HepG2 (cell line): ENCODE data around the gene MINDY1. TPM values are rescaled to one million over a fixed set of nuclear protein-coding genes. Genes with fewer than 3 reads are reported as not detected.

Source experiments
- polyA plus RNA-seq, 8 experiments: library from polyadenylated mRNA; depleted of rRNA in 3 of 8; stranded (reverse) in 7 of 8; unstranded in 1 of 8; fragments of >200 nt; fragmentation: Illumina TruSeq in 4 of 8; extraction: Trizol in 4 of 8; gene quantifications; 2 replicates each; pipeline versions ENCODE4 v1.2.1 to v1.2.3, GENCODE V29; 2011 to 2016; ENCODE audit warnings: low read depth in 4 of 8, missing spikeins in 1 of 8, mixed read lengths in 1 of 8; ENCODE audit not compliant: insufficient read depth in 1 of 8
- small RNA-seq, 3 experiments: library from RNA; depleted of rRNA; stranded (forward); fragments of <200 nt; gene quantifications; one replicate each; pipeline ENCODE3, GENCODE V24; 2012; ENCODE audit warnings: low read depth in 2 of 3, low replicate concordance in 1 of 3; ENCODE audit not compliant: insufficient read length in 3 of 3, insufficient read depth in 2 of 3
- total RNA-seq, 5 experiments: library from RNA; depleted of rRNA; stranded (reverse); fragments of >200 nt; fragmentation: Illumina TruSeq; extraction: Trizol; gene quantifications; 2 replicates each; pipeline ENCODE4 v1.2.3, GENCODE V29; 2016; ENCODE audit warnings: low read depth in 1 of 5

The MINDY1 gene
- total and polyA plus RNA-seq, 2 of the 13 experiments (the other 11 are each of a cell fraction or from before 2014, with no cell fraction given), result 11.1 to 15.0 TPM

Small RNA genes lying within 50 kb of the gene (small RNA-seq; reads per million reads assigned to genes)
- 0 to 0.33 (median 0) reads per million in 3 experiments for gene RNU6-884P

Other genes starting within 250 kb of the MINDY1 start
- gene CTSS, start 241.1 kb downstream of the MINDY1 start, total RNA-seq (2016; rRNA removed; fragmentation: Illumina TruSeq; extraction: Trizol), result 1.0 and 1.3 TPM in 2 replicates
- gene CTSS, start 241.1 kb downstream of the MINDY1 start, polyA plus RNA-seq (2011; rRNA removed), result 0.33 and 0.59 TPM in 2 replicates
- 0.62 and 1.4 TPM in 2 replicates for gene CTSK, start 198.6 kb downstream of the MINDY1 start, total RNA-seq (2016; rRNA removed; fragmentation: Illumina TruSeq; extraction: Trizol)
- gene CTSK, start 198.6 kb downstream of the MINDY1 start, polyA plus RNA-seq (2011; rRNA removed), result 6.2 and 6.3 TPM in 2 replicates
- gene ARNT, start 130.3 kb downstream of the MINDY1 start, total RNA-seq (2016; rRNA removed; fragmentation: Illumina TruSeq; extraction: Trizol), result 17.6 and 17.8 TPM in 2 replicates
- gene ARNT, start 130.3 kb downstream of the MINDY1 start, polyA plus RNA-seq (2011; rRNA removed), result 24.1 and 25.9 TPM in 2 replicates
- not detected in 2 replicates for gene CTXND2, start 119.8 kb downstream of the MINDY1 start, total RNA-seq (2016; rRNA removed; fragmentation: Illumina TruSeq; extraction: Trizol)
- not detected in 2 replicates for gene CTXND2, start 119.8 kb downstream of the MINDY1 start, polyA plus RNA-seq (2011; rRNA removed)
- gene SETDB1, start 80.5 kb downstream of the MINDY1 start, total RNA-seq (2016; rRNA removed; fragmentation: Illumina TruSeq; extraction: Trizol), result 31.0 and 34.6 TPM in 2 replicates
- 30.1 and 33.1 TPM in 2 replicates for gene SETDB1, start 80.5 kb downstream of the MINDY1 start, polyA plus RNA-seq (2011; rRNA removed)
- 188 and 298 TPM in 2 replicates for gene CERS2, start 32.1 kb downstream of the MINDY1 start, total RNA-seq (2016; rRNA removed; fragmentation: Illumina TruSeq; extraction: Trizol)
- gene CERS2, start 32.1 kb downstream of the MINDY1 start, polyA plus RNA-seq (2011; rRNA removed), result 269 and 315 TPM in 2 replicates
- 23.9 and 29.9 TPM in 2 replicates for gene ANXA9, start 24.6 kb downstream of the MINDY1 start, total RNA-seq (2016; rRNA removed; fragmentation: Illumina TruSeq; extraction: Trizol)
- gene ANXA9, start 24.6 kb downstream of the MINDY1 start, polyA plus RNA-seq (2011; rRNA removed), result 13.3 and 14.3 TPM in 2 replicates
- 19.0 and 26.2 TPM in 2 replicates for gene PRUNE1, start 1.5 kb upstream of the MINDY1 start, total RNA-seq (2016; rRNA removed; fragmentation: Illumina TruSeq; extraction: Trizol)
- gene PRUNE1, start 1.5 kb upstream of the MINDY1 start, polyA plus RNA-seq (2011; rRNA removed), result 24.4 and 31.9 TPM in 2 replicates
- 0.20 and 0.40 TPM in 2 replicates for gene BNIPL, start 29.7 kb upstream of the MINDY1 start, total RNA-seq (2016; rRNA removed; fragmentation: Illumina TruSeq; extraction: Trizol)
- 0.84 and 1.1 TPM in 2 replicates for gene BNIPL, start 29.7 kb upstream of the MINDY1 start, polyA plus RNA-seq (2011; rRNA removed)
- 0.74 and 1.5 TPM in 2 replicates for gene C1orf56, start 40.8 kb upstream of the MINDY1 start, total RNA-seq (2016; rRNA removed; fragmentation: Illumina TruSeq; extraction: Trizol)
- 3.2 TPM in 2 replicates for gene C1orf56, start 40.8 kb upstream of the MINDY1 start, polyA plus RNA-seq (2011; rRNA removed)
- gene CDC42SE1, start 52.7 kb upstream of the MINDY1 start, total RNA-seq (2016; rRNA removed; fragmentation: Illumina TruSeq; extraction: Trizol), result 17.6 and 18.8 TPM in 2 replicates
- gene CDC42SE1, start 52.7 kb upstream of the MINDY1 start, polyA plus RNA-seq (2011; rRNA removed), result 17.9 and 20.5 TPM in 2 replicates
- 0.17 and 0.22 TPM in 2 replicates for gene MLLT11, start 53.5 kb upstream of the MINDY1 start, total RNA-seq (2016; rRNA removed; fragmentation: Illumina TruSeq; extraction: Trizol)
- 0.14 and 0.21 TPM in 2 replicates for gene MLLT11, start 53.5 kb upstream of the MINDY1 start, polyA plus RNA-seq (2011; rRNA removed)
- gene GABPB2, start 63.9 kb upstream of the MINDY1 start, total RNA-seq (2016; rRNA removed; fragmentation: Illumina TruSeq; extraction: Trizol), result not detected in 2 replicates
- 0.09 TPM in 1 of 2 replicates, not detected in the other for gene GABPB2, start 63.9 kb upstream of the MINDY1 start, polyA plus RNA-seq (2011; rRNA removed)
- gene SEMA6C, start 139.7 kb upstream of the MINDY1 start, total RNA-seq (2016; rRNA removed; fragmentation: Illumina TruSeq; extraction: Trizol), result 0.80 and 1.4 TPM in 2 replicates
- gene SEMA6C, start 139.7 kb upstream of the MINDY1 start, polyA plus RNA-seq (2011; rRNA removed), result 2.9 and 4.2 TPM in 2 replicates
- gene TNFAIP8L2, start 149.7 kb upstream of the MINDY1 start, total RNA-seq (2016; rRNA removed; fragmentation: Illumina TruSeq; extraction: Trizol), result not detected in 2 replicates
- gene TNFAIP8L2, start 149.7 kb upstream of the MINDY1 start, polyA plus RNA-seq (2011; rRNA removed), result not detected in 2 replicates
- gene LYSMD1, start 159.0 kb upstream of the MINDY1 start, total RNA-seq (2016; rRNA removed; fragmentation: Illumina TruSeq; extraction: Trizol), result 3.8 TPM in 2 replicates
- gene LYSMD1, start 159.0 kb upstream of the MINDY1 start, polyA plus RNA-seq (2011; rRNA removed), result 4.6 and 4.8 TPM in 2 replicates
- gene SCNM1, start 159.2 kb upstream of the MINDY1 start, total RNA-seq (2016; rRNA removed; fragmentation: Illumina TruSeq; extraction: Trizol), result 31.5 and 32.5 TPM in 2 replicates
- gene SCNM1, start 159.2 kb upstream of the MINDY1 start, polyA plus RNA-seq (2011; rRNA removed), result 16.3 and 17.5 TPM in 2 replicates
- gene TMOD4, start 169.1 kb upstream of the MINDY1 start, total RNA-seq (2016; rRNA removed; fragmentation: Illumina TruSeq; extraction: Trizol), result not detected in 2 replicates
- gene TMOD4, start 169.1 kb upstream of the MINDY1 start, polyA plus RNA-seq (2011; rRNA removed), result 0.61 and 0.66 TPM in 2 replicates
- gene VPS72, start 183.3 kb upstream of the MINDY1 start, total RNA-seq (2016; rRNA removed; fragmentation: Illumina TruSeq; extraction: Trizol), result 34.5 TPM in 2 replicates
- gene VPS72, start 183.3 kb upstream of the MINDY1 start, polyA plus RNA-seq (2011; rRNA removed), result 33.7 and 39.1 TPM in 2 replicates
- gene PIP5K1A, start 191.7 kb upstream of the MINDY1 start, total RNA-seq (2016; rRNA removed; fragmentation: Illumina TruSeq; extraction: Trizol), result 43.8 and 45.3 TPM in 2 replicates
- gene PIP5K1A, start 191.7 kb upstream of the MINDY1 start, polyA plus RNA-seq (2011; rRNA removed), result 61.1 and 65.1 TPM in 2 replicates
- gene PSMD4, start 247.8 kb upstream of the MINDY1 start, total RNA-seq (2016; rRNA removed; fragmentation: Illumina TruSeq; extraction: Trizol), result 243 and 320 TPM in 2 replicates
- 174 and 194 TPM in 2 replicates for gene PSMD4, start 247.8 kb upstream of the MINDY1 start, polyA plus RNA-seq (2011; rRNA removed)